A549 (cell line): ENCODE measurements around the gene TTF1. TPM values are rescaled to one million over a fixed set of nuclear protein-coding genes. Genes with fewer than 3 reads are reported as not detected.

Experiments
- polyA plus RNA-seq, 4 experiments: library from polyadenylated mRNA; depleted of rRNA in 3 of 4; stranded (reverse); fragments of >200 nt; fragmentation: RNase III in 1 of 4; extraction: RNeasy Plus Mini Kit Qiagen cat#74134 plus additional on column Dnase treatment in 1 of 4; gene quantifications; 2 replicates in 3 of 4; 3 replicates in 1 of 4; pipeline ENCODE4 v1.2.3, GENCODE V29; 2011 to 2017
- small RNA-seq, 6 experiments: library from RNA; depleted of rRNA; stranded (forward); fragments of <200 nt; gene quantifications; one replicate each; pipeline ENCODE3, GENCODE V24; 2012

Gene TTF1
- polyA plus RNA-seq, 2 of the 4 experiments (the other 2 are of a cell fraction): 11.4 to 16.0 TPM

Small RNA genes lying within 50 kb of the gene (small RNA-seq; reads per million reads assigned to genes)
- gene RNU5D-2P: 0 to 1.3 (median 0.21) reads per million in 6 experiments

Other genes with a start within 250 kb of the TTF1 start
- 1.0 and 1.4 TPM in 2 replicates for gene NTNG2, start 244.8 kb downstream of the TTF1 start, polyA plus RNA-seq (2011; rRNA removed)
- gene NTNG2, start 244.8 kb downstream of the TTF1 start, polyA plus RNA-seq (2017; fragmentation: RNase III; extraction: RNeasy Plus Mini Kit Qiagen cat#74134 plus additional on column Dnase treatment): 0.46 to 1.1 TPM (median 0.52 TPM) in 3 replicates
- 29.8 and 34.3 TPM in 2 replicates for gene SETX, start 51.9 kb downstream of the TTF1 start, polyA plus RNA-seq (2011; rRNA removed)
- 14.7 to 17.0 TPM (median 15.6 TPM) in 3 replicates for gene SETX, start 51.9 kb downstream of the TTF1 start, polyA plus RNA-seq (2017; fragmentation: RNase III; extraction: RNeasy Plus Mini Kit Qiagen cat#74134 plus additional on column Dnase treatment)
- gene CFAP77, start 3.4 kb upstream of the TTF1 start, polyA plus RNA-seq (2011; rRNA removed): 0.05 TPM in 1 of 2 replicates, not detected in the other
- gene CFAP77, start 3.4 kb upstream of the TTF1 start, polyA plus RNA-seq (2017; fragmentation: RNase III; extraction: RNeasy Plus Mini Kit Qiagen cat#74134 plus additional on column Dnase treatment): not detected in 3 replicates
- gene BARHL1, start 175.8 kb upstream of the TTF1 start, polyA plus RNA-seq (2011; rRNA removed): not detected in 2 replicates
- gene BARHL1, start 175.8 kb upstream of the TTF1 start, polyA plus RNA-seq (2017; fragmentation: RNase III; extraction: RNeasy Plus Mini Kit Qiagen cat#74134 plus additional on column Dnase treatment): not detected in 3 replicates